Activated CD4-positive, alpha-beta T cell treated with anti-CD3 and anti-CD28 coated beads for 1 hour (primary cell): Measurements from ENCODE around the gene ZBTB8OS.

Source experiments
- DNase-seq: peaks from one replicate; pipeline ENCODE4 v3.0.0-alpha.2; 2020

Gene ZBTB8OS

DNA sequence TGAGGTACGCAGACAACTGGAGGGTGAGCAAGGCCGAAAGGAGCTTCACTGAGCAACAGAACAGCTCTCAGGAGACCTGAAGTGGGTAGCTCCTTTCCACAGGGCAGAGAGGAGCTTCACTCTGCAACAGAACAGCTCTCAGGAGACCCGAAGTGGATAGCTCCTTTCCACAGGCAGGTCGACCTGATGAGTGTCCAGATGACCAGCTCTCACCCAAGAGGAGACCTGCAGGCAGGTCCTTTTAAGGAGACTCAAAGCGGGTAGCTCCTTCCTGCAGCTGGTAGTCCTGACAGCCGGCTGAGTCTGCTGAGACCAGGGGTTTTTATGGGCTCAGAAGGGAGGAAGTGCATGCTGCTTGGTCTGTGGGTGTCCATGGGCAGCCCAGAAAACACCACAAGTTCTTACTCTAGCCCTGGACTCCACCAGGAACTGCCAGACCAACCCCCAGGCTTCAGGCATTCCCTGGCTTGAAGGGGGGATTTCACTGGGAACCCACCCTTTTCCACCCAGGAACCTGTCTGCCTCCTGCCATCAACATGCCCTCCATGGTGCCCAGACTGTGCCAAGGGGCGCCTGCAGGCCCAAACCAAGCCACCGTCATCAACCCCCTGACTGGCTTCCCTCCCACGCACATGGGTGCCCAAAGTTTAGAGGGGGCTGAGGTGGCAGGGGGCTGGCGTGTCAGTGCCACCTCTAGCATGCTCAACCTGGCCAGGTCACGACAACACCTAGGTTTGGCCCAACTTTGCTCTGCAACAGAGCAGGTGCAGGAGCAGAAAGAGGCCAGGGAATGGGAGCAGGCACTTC lies 43.6 kb downstream of the ZBTB8OS start:
- no peak for DNase-seq

- DNase-seq = no peak
These were observed 44.5 kb downstream of the ZBTB8OS start for GRCh38 chr1:32605711-32606424.

DNA sequence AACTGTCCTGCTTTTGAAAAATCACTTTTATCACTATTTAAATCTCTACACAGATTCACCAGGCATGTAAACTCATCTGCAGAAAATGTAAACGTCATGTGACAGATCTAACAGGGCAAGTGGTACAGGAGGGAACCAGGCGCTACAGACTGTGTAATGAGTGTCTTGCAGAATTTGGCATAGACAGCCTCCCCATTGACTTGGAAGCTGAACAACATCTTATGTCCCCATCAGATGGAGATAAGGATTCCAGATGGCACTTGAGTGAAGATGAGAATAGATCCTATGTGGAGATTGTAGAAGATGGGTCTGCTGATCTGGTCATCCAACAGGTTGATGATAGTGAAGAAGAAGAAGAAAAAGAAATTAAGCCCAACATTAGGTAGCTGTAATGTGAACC lies 50.3 kb downstream of the ZBTB8OS start:
- no peak for DNase-seq

DNA sequence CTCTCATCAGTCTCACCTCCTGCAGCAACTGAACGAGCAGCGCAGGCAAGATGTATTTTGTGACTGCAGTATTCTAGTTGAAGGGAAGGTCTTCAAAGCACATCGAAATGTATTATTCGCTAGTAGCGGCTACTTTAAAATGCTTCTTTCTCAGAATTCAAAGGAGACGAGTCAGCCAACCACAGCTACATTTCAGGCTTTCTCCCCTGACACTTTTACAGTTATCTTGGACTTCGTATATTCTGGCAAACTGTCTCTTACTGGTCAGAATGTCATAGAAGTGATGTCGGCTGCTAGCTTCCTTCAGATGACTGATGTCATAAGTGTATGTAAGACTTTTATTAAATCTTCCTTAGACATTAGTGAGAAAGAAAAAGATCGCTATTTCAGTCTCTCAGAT lies 57.4 kb downstream of the ZBTB8OS start:
- no peak for DNase-seq

DNA sequence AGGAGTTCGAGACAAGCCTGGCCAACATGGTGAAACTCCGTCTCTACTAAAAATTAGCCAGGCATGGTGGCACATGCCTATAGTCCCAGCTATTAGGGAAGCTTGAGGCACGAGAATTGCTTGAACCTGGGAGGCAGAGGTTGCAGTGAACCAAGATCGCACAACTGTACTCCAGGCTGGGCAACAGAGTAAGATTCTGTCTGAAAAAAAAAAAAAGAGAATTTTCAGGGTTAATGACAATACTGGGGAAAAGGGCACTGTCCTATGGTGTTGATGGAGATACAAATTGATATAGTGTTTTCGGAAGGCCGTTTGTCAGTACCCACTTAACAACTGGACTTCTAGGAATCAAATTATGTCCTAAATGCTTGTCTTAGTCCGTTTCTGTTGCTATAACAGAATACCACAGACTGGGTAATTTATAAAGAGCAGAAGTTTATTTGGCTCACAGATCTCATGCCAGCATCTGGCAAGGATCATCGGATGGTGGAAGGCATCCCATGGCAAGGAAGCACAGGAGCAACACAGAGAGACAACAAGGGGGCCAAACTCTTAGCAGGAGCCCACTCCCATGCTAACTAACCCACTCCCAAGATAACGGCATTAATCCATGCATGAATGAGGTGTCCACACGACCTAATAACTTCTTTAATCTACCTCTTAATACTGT lies 69.9 kb downstream of the ZBTB8OS start:
- no peak for DNase-seq
